NOMO-1 (cell line): ENCODE measurements around the gene ARHGAP21.

Experiments
- DNase-seq, 2 experiments: peaks; one replicate each; lab custom pipeline; 2025; ENCODE audit not compliant: unreplicated experiment in 2 of 2; lab: John Stamatoyannopoulos, UW

ARHGAP21 gene

DNA sequence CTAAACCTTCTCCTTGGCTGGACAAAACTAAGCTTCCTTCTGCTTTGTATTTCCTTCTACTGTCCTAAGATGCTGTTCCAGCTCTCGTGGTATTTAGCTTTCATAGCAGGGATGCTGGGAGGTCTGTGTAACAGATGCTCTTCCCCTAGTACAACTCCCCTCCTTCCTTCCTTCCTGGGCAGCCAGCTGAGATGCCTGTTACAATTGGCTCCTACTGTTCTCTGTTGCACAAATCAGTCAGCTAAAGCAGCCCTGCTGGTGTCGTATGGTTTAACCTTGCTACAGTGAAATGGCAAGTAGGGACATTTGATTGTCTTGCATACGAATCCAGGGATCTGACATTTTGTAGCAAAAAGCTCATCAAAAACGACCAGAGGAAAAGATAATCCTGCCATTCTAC is 143.8 kb downstream of the ARHGAP21 start:
- DNase-seq: no peak

DNA sequence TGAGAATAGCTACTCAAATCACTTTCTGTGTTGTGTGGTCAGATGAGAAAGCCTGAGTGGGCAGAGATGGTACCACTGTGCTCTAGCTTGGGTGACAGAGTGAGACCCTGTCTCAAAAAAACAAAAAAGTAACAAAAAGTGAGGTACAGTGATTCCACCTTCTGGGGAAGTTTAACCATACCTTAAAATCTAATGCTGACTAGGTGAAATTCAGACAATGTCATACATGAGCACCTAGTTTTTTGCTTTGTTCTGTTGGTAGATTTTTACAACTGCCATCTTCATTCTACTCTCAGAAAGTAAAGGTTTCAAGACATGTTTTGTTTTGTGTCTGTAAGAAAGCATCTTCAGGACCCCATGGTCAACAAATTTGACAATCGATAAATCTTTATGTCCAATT is 144.2 kb downstream of the ARHGAP21 start:
- DNase-seq: no peak

DNA sequence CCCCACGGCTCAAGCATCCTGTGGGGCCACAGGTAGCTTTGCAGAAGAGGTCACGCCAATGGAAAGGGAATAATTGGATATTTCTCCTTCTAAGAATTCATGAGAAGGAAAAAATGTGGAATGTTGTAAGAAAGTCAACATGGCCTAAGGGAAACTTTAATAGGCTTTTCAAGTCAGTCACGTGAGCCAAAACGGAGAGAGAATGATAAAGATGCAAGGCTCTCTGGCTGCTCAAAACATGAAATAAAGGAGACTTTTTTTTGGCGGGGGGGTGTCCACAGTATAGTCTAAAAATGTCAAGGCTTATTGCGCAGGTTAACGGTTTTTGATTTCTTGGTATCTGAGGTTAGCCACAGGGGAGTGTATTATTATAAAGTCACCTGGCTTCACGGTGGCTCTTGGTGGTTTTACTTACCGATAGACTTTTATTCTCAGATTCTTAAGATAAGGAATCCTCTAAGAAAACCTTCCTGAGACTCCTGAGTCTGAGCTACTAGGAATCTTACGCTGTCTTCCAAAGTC is 148.1 kb downstream of the ARHGAP21 start:
- DNase-seq: no peak

DNA sequence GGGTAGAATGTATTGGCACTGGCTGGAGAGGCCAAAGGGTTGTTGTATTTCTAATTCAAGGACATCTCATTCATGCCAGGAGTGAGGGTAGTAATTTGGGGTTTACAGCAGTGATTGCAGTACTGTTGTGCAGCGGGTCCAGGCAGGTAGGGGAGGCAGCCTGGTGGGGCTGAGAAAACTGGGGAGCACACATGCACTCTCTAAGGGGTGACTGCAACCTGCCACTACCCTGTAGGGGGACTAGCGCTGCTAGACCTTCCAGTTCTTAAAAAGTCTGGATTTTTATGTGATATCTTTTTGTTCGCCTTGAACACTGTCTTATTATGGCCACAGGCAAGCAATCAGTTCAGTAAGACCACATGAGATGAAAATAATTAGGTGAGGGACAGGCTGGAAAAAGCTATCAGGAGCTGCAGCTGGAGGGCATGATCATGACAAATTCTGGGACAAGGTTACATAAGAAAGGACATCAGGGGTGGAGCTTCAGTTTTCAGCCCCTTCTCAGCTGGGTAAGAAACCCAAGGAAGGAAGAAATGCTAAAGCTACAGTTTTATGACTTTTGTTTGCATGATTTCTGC is 149.0 kb downstream of the ARHGAP21 start:
- DNase-seq: no peak

DNA sequence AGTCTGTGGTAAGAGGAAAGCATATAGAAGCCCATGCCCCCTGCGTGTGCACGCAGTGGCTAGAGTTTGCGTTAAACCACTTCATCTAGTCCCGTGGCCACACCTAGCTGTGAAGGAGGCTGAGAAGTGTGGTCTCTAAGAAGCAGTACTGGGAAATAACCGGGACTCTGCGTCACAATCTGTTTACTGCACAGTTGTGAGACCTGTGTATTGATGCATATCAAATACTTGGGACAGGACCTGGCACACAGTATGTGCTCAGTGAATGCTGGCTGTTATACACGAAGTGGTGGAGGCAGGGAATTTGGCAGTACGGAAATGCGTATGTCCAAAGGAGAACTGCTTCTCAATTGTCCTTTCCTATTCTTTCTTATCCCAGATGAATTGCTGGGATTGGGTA is 149.5 kb downstream of the ARHGAP21 start:
- DNase-seq: no peak

DNA sequence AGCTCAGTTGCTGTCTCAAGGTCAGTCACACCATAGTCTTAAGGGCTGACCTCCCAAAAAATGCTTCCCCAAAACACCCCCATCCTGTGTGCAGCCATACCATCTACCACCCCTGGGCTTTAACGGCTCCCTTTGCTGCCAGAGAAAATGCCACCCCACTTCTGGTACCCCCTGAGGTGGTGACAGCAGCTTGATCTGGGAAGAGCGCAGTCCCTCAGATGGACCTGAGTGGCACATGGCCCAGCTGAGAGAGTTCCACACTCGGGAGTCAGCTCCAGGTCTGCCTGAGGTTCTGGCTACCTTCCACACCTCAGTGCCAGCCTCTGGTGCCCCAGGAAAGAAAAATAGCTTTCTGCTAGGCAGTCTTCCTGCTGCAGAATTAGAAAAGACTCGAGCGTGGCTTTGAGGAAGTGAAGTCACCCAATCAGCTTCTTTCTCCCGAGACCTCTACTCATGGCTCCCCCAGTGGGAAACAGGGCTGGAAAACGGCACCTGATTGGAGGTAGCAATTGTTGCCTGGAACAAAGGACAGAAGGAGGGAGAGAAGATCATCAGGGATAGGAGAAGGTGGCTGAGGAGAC is 151.7 kb downstream of the ARHGAP21 start:
- DNase-seq: no peak

DNA sequence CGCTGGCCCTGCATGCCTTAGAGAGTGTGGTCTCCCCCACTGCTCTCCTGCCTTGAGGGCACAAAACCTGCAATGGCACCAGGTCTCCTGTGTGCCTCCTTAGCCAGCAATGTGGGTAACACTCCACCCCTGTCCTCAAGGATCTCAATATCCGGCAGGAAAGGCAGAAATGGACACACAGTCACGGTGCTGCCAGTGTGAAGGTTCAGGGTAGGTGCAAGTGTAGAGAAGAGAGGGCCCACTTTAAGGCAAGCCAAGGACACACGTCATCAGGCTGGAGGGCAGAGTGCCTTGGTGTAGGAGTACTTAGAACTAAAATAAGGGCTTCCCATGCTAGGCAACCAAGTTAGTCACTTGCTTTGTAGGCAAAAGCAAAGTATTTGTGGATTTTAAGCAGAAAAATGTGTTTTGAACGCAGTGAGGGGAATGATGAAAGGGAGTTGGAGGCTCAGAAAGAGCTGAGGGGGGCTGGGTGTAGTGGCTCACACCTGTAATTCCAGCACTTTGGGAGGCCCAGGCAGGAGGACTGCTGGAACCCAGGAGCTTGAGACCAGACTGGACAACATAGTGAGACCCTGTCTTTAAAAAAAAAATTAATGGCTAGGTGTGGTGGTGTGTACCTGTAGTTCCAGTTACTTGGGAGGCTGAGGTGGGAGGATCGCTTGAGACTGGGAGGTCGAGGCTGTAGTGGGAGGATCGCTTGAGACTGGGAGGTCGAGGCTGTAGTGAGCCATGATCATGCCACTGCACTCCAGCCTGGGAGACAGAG is 152.8 kb downstream of the ARHGAP21 start:
- DNase-seq: no peak

DNA sequence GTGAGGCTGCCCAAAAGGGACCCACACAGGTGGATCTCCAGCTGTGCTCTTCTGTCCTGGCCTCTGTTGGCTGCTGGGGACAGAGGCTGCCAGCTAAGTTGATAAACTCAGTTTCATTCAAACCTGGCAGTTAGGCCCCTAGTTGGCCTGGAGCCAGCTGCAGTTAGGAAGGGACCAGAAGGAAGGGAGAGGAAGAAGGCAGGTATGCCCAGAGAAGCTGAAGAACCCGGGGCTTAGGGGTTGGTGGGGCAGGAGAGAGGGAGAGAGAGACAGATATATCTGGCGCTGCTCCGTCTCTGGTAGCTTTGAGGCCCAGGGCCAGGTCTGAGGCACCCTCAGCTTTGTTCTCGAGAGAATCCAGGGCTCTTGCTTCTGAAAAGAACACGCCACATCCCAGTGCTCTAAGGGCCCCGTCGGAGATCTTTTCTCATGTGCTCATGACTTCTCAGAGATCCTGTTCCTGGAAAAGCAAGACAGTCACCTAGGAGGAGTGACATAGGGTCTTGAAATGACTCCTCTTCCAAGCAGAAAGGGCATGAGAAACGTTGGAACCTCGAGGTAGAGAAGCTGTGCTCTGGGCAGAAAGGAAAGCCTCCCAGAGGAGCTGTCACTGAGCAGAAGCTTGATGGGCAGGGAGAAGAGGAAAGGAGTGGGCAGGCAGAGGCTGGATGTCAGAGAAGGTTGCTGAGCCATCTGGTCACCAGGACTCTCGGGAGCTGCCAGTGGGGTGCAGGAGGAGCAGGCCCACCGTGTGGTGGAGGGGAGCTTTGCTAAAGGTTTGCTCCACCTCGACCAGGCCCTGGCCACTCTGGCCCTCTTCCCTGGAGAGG is 153.6 kb downstream of the ARHGAP21 start:
- DNase-seq: no peak

DNA sequence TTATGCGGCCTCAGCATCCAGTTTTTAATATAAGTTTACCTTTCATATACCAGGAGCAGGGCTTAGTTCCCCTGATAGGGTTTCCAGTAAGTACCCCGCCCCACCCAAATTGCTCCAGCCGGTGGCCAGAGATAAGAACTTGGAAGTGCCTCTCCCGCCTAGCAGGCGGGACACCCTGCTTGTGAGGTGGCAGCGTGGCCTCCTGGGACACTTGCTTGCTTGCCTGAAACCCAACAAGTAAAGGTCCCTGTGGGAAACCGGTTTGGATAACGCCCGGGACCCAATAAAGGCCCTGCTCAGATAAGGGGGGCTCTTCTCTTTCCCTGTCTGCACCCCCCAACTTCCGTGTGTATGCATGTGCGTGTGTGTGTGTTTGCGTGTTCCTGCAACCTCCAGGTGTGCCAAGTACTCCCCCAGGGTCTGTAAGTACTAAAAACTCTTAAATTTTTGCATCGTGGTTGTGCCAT is 154.3 kb downstream of the ARHGAP21 start:
- no peak for DNase-seq

DNA sequence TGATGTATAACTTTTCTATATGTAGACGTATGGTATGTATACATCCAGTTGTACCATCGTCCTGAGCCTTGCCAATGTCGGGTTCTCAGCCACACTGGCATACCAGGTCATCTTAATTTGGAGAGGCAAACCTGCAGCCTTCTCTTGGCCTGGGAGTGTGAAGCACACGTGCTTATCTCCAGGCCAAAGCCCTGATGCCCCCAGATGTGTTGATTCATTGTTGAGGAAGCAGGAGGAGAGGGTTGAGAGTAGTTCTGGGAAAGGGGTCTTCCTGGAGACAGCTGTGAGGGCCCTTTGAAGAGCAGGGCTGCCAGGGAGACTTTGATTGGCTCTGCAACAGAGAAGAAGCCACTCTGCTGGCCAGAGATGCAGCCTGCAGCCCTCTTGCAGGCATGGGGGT is 155.6 kb downstream of the ARHGAP21 start:
- DNase-seq: no peak

DNA sequence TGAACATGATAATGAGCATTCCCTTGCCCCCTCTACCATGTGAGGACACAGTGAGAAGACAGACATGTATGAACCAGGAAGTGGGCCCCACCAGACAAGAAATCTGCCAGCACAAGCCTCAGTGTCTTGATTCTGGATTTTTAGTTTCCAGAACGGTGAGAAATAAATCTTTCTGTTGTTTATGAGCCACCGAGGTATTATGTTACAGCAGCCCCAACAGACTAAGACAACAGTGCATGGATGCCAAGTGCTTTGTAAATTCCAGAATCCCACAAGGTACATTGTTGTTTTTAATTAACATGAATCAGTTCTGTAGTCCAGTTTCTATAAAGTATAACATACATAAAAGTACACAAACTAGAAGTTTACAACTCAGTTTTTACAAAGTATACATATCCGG is 162.2 kb downstream of the ARHGAP21 start:
- DNase-seq: no peak

DNA sequence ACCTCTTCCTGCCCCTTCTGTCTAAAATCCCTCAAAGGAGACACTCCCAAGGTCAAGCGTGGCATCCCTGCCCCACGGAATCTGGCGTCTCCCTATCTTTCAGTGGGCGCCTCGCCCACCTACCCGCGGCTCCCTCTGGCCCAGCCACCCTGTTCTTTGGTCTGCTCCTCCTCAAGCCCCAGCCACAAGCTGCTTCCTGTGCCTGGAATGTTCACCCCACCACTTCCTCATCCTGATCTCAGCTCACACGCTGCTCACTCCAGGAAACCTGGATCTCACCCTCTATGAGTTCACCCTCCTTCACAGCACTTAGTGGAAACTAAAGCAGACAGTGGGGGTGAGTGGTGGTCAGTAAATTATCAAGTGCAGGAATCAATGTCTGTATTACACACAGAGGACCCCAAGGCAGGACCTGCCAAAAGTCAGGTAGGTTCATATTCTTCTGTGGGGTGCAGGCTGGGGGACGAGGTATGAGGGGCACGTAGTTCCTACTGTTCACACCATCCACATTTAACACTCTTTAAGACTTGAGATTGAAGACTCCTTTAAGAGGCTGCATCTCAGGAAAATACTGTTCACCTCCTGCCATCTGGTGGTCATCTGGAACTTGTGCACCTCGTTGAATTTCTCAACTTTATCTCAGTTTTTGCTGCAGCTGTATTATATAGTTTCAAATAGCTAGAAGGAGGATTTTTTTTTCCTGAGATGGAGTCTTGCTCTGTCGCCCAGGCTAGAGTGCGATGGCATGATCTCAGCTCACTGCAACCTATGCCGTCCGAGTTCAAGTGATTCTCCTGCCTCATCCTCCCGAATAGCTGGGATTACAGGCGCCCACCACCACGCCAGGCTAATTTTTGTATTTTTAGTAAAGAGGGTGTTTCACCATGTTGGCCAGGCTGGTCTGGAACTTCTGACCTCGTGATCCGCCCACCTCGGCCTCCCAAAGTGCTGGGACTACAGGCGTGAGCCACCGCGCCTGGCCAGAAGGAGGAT is 166.6 kb downstream of the ARHGAP21 start:
- peak in 1 of 2 experiments; percentile 36 for DNase-seq

DNA sequence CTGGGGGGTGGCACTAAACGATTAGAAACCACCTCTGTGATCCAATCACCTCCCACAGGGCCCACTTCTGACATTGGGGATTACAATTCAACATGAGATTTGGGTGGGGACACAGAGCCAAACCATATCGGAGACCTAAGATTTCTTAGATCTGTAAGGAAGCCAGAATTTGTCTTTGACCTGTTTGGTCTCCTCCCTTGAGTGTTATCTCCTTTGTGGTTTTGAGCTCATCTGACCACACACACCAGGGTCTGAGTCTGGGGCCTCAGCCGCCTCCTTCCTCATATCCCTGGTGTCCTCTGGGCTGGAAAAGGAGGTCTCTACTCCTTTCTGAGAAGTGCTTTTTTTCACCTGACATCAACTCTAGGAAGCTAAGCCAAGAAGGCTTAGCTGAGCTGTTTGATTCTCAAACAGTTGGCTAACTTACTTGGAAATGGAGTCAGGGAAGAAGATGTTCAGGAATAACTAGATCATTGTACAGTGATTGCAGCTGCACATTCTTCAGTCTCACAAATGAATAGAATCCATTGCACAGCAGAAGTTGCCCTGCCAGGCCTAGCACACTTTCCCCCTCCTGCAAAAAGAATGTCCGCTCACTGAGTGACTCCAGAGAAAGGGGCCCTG is 167.4 kb downstream of the ARHGAP21 start:
- no peak for DNase-seq

DNA sequence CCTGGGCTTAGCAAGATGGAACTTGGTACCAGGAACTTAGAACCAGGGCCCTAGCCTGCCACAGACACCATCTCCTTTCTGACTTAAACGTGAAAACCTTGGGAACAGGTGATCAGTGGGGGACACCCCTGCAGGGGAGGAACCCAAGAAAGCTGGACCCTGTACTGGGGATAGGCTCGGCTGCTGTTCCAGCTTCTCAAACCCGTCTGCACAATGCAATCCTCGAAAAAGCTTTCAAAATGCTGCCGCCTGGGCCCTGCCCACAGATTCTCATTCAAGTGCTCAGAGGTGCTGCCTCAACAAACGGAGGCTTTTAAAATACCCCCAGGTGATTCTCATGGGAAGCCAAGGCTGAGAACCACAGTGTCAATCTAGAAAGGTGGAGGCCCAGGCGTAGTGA is 169.7 kb downstream of the ARHGAP21 start:
- no peak for DNase-seq

DNA sequence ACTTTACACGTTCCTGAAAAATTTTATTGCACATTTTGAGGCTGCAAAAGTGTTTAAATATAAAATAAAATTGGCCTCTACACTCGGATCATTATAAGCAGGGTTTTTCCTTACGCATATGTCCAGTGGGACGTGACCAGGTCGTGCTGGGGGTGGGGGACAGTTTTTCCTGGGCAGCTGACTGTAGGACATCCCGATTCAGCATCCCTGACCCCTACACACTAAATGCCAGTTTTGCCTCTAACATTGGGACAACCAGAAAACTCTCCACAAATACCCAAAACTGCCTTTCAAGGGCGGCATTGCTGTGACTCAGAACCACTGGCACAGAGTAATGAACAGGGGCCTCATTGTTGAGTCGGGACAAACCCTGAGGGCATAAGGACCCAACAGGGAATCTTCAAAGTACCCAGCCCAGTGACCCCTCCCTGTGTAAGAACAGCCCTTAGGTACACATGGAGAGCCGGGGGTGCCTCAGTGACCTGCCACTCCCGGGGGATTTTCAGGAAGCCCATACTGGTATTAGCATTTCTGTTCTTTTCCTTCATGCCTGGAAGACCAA is 170.6 kb downstream of the ARHGAP21 start:
- DNase-seq: no peak

DNA sequence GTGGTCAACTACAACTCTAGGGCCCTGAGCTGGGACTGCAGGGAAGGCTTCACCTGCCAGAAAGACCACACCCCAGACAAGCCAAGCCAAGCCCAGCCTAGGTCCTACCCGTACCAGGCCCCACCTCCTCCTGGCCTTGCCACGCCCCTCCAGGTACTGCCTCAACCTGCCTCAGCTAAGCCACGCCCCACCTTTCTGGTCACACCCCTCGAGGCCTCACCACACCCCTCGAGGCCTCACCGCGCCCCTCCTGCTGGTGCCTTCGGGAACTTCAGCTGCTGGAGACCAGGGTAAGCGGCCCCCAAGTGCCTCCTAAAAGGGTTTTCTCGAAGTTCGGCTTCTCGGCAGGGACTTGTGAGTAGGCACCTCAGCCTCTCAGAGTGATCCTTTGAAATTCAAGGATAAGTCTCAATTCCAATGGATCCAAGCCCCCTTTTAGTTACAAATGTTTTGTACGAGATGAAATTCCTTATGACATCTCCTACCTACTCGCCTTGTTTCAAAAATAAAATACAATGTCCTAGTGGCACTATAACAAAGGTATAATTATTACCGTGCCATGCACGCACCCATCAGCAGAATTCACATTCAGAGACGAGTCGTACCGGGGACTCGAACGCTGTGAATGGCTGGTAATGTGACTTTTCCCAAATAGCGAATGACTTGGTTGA is 171.2 kb downstream of the ARHGAP21 start:
- DNase-seq: no peak

DNA sequence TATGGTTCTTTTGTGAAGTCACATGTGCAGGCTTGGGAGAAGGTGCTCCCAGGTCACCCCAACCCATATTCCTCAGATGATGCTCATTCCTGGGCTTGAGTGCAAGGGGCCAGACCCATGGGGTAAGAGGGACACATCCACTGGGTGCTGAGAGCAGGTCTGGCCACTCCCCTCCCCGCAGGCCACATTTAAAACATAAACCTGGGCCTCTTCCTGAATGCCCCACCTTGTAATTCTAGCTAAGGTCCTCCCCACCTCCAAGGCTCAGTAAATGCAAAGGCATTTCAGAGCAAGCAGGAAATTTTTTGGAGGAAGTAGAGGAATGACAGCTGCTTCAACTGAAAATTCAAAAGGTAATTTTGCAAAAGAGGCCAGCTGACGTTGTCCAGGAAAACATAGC is 172.5 kb downstream of the ARHGAP21 start:
- DNase-seq: no peak

DNA sequence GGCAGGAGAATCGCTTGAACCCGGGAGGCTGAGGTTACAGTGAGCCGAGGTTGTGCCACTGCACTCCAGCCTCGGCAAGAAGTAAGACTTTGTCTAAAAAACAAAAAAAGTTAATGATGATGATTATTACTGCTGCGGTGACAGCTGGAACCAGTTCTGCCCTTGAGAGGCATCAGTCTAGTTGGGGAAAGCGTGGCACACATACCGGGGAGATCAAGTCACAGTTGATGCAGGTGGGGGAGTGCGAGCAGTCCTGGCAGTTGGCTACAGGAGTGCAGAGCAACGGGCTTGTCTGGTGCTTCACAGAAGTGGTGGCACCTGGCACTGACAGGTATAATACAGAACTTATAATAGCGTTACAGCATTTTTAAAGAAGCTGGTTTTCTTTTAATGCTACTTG is 173.0 kb downstream of the ARHGAP21 start:
- no peak for DNase-seq

DNA sequence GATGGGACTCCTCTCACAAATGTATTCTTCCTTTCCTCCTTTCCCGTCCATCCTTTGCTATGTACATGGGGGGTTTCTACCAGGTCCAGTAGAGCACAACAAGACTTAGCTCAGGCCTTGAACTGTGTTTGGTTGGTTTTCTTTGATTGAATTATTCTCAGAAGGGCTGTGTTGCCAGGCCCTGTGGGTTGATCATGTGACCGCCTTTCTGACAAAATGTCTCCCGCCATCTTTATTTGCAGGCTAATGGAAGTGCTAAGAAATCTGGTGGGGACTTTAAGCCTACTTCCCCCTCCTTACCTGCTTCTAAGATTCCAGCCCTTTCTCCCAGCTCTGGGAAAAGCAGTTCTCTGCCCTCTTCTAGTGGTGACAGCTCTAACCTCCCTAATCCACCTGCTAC is 178.1 kb downstream of the ARHGAP21 start:
- no peak for DNase-seq
